GM10248 (cell line): ENCODE results near the gene CDH23.

ENCODE experiments used
- CTCF ChIA-PET: fragments of 300-600 bp; sonication (Branson Sonifier 250); formaldehyde crosslinking; extraction: SDS; loops from one replicate; lab custom pipeline; 2021; ENCODE audit warnings: antibody characterized with exemption; lab: Yijun Ruan, JAX
- POLR2A ChIA-PET: fragments of 350-650 bp; sonication (Branson Sonifier 250); formaldehyde crosslinking; extraction: SDS; loops from one replicate; lab custom pipeline; 2020; ENCODE audit warnings: antibody characterized with exemption; lab: Yijun Ruan, JAX
- DNase-seq: peaks from one replicate; pipeline ENCODE4 v3.0.0; 2012; ENCODE audit errors: extremely low spot score
- TF ChIP-seq, protein P1 (sequence below): IDR thresholded peaks from 2 replicates; pipeline ENCODE4 v1.5.1; 2012; ENCODE audit warnings: mild to moderate bottlenecking, low read depth; ENCODE audit errors: extremely low read depth, missing control alignments, control extremely low read depth

Gene CDH23

DNA sequence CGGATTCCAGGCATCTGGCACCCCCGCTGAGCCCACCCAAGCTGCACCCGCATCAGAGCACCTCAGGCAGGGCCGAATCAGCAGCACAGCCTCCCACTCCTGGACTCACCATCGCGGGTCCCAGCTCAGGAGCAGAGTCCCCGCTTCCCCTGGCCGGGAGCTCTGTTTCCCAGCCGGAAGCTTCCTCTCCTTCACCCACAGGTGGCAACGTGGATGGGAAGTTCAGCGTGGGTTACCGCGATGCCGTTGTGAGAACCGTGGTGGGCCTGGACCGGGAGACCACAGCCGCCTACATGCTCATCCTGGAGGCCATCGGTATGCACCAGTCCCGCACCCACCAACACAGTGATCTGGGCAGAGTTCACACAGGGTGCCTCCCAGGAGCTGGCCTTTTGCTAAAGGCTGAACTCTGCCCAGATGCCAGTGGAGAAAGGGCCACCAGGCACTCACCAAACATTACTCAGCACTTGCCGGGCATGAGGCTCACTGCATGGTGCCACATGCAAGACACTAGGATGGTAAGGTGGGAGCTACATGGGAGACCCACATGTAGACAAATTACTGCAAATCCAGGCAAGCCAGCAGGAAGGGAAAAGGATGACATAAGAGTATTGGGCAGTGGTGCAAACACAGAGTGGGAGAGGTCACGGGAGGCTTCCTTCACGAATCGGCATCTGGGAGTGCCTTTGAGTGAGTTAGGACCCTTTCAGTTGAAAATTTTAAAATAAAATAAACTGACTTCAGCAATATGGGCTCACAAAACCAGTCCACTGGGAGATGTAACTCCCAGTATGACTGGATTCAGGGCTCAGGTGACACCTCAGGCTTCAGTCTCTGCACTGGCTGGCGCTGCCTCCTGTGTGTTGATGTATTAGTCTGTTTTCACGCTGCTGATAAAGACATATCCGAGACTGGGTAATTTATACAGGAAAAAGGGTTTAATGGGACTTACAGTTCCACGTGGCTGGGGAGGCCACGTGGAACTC lies 312.5 kb downstream of the CDH23 start:
- TF ChIP-seq, protein P1, sequence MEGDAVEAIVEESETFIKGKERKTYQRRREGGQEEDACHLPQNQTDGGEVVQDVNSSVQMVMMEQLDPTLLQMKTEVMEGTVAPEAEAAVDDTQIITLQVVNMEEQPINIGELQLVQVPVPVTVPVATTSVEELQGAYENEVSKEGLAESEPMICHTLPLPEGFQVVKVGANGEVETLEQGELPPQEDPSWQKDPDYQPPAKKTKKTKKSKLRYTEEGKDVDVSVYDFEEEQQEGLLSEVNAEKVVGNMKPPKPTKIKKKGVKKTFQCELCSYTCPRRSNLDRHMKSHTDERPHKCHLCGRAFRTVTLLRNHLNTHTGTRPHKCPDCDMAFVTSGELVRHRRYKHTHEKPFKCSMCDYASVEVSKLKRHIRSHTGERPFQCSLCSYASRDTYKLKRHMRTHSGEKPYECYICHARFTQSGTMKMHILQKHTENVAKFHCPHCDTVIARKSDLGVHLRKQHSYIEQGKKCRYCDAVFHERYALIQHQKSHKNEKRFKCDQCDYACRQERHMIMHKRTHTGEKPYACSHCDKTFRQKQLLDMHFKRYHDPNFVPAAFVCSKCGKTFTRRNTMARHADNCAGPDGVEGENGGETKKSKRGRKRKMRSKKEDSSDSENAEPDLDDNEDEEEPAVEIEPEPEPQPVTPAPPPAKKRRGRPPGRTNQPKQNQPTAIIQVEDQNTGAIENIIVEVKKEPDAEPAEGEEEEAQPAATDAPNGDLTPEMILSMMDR, result no peak
- POLR2A ChIA-PET, result interaction anchor here (0.6 kb wide), 1 partner anchor 390 kb away, joined by 3 read pairs; no protein-coding TSS in a partner anchor
- DNase-seq, result no peak
- CTCF ChIA-PET, result interaction anchor here (0.8 to 11.1 kb wide), 41 partner anchors 8 to 407 kb away, joined by 3 to 168 read pairs (median 5); partner anchors contain the start of genes C10orf105 and SLC29A3

DNA sequence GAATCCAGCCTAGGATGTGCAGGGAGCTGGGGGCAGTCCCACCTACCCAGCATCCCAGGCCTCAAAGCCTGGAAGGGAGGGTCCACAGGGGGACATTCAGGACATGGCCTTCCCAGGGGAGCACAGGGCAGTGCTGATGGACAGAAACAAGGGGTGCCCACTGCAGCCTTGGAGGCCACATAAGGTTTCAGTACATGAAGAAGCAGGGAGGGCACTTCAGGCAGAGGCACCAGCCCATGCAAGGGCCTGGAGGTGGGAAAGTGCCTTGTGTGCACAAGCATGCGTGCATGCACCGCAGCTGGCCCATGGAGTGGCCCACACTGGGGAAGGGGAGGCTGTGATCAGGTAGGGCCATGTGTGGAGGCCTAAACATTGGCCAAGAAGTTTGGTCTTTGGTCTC lies 313.8 kb downstream of the CDH23 start:
- ChIA-PET POLR2A (no interaction called here), CTCF (interaction anchor here (1.0 to 11.1 kb wide), 2 partner anchors 16 to 61 kb away, joined by 3 to 168 read pairs; no protein-coding TSS in a partner anchor)
- DNase-seq, result no peak
- TF ChIP-seq, protein P1, result no peak

DNA sequence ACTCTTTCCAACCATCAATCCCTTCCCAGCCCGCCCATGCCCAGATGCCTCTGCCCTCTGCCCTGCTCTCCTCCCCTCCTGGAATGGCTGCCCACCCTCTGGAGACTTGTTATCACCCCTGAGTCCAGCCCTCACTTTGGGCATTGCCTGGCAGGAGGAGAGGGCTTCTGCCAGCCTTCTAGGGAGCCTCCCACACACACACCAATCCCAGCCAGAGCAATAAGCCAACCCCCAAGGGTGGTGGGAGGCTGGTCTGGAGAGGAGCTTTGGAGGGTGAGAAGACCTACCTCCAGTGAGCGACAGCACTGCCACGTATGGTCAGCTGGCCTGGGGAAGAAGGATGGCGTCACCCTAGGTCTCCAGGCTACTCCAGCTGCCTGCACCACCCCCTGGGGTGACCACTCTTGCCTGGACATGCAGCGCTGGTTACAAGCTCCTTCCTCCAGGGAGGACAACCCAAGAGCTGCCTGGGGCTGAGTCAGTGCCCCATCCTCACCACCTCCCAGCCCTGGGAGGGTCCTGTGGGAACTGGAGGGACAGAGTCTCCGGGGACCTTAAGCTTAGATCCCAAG lies 314.4 kb downstream of the CDH23 start:
- POLR2A ChIA-PET, result no interaction called here
- no peak for DNase-seq
- CTCF ChIA-PET, result interaction anchor here (0.8 to 11.1 kb wide), 6 partner anchors 12 to 141 kb away, joined by 3 to 168 read pairs (median 4); no protein-coding TSS in a partner anchor
- TF ChIP-seq, protein P1, result no peak

DNA sequence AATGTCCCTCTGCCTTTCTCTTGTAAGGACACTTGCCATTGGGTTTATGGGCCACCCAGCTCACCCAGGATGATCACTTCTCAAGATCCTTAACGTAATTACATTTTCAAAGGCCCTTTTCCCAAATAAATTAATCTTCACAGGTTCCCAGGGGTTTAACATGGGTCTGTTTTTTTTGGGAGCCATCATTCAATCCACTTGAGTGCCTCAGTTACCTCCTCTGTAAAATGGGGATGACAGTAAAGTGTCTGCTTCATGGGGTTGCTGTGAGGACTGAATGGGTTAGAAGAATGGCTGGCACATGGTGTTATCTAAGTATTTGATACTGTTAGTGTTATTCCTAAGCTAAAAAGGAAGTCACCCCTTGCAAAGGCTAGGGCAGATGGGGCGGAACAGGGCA lies 315.4 kb downstream of the CDH23 start:
- ChIA-PET POLR2A (no interaction called here), CTCF (interaction anchor here (1.3 to 11.1 kb wide), 3 partner anchors 17 to 142 kb away, joined by 4 to 168 read pairs (median 4); no protein-coding TSS in a partner anchor)
- DNase-seq, result no peak
- TF ChIP-seq, protein P1, result no peak

DNA sequence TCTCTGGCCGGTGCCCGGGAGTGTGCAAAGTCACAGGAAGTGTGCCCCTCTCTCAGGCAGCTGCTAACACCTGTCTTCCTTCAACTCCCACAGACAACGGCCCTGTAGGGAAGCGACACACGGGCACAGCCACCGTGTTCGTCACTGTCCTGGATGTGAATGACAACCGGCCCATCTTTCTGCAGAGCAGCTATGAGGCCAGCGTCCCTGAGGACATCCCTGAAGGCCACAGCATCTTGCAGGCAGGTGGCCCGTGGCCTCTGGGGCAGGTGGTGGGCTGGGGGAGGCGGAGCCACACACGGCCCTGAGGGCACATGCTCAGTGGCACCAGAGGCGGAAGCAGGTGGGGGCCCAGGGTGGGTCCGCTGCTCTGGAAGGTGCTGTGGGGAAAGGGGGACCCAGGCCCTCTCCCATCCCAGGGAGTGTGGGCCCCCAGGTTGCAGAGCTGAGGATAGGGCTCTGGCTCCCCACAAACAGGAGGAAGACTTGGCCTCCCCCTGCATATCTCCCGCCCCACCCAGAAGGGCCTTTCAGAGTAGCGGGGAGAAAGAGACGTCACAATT lies 315.9 kb downstream of the CDH23 start:
- no peak for DNase-seq
- TF ChIP-seq, protein P1, result no peak
- CTCF ChIA-PET, result interaction anchor here (1.4 to 11.1 kb wide), 4 partner anchors 12 to 61 kb away, joined by 3 to 168 read pairs (median 4); partner anchors contain the start of gene VSIR
- POLR2A ChIA-PET, result no interaction called here
